NCI-H446 treated with DMSO at 0.1 percent for 48 hours (cell line): ENCODE data around the gene IRX4.
"Not testable (repeated sequence)": the region's sequence is repeated elsewhere in the genome, so short reads cannot be mapped to it uniquely, and the experiment has no call there.

Experiments used
- DNase-seq: peaks from one replicate; lab custom pipeline; 2025; lab: John Stamatoyannopoulos, UW

Gene IRX4

GRCh38 chr5:1856596-1857255 is 26.0 kb downstream of the IRX4 start:
- no peak for DNase-seq

DNA sequence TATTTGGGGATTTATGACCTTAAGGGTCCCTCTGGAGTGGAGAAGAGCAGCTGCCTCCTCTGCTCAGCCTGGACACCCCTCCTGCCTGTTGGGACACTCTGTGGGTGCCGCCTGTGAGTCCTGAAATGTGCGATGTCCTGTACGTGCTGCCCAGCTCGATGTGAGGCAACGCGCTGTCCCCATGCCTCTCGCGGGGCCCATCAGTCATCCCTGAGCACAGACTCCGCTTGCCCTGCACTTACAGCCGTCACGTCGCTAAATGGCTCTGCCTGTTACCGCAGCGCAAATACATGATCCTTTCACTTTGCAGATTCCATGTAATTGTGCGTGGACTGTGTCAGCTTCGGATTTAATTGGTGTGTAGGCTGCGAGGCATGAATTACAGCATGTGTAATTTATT is 27.1 kb downstream of the IRX4 start:
- DNase-seq: no peak

- DNase-seq: no peak
Measured at GRCh38 chr5:1855075-1855474, 27.6 kb downstream of the IRX4 start.

DNA sequence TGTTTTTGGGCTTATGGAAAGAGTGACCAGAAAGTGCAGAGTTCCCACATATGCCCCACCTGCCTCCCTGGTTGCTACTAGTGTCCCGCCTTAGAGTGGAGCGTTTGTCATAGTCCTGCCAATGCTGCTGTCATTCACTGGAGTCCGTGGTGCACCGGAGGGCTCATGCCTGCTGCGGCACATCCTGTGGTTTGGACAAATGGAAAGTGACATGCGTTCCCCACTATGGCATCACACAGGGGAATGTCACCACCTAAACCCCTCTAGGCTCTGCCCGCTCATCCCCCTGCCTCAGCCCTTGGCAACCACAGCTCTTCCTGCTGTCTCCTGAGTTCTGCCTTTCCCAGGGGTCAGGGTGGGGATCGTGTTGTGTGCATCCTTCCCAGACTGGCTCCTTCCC is 29.2 kb downstream of the IRX4 start:
- no peak for DNase-seq

- no peak for DNase-seq
Measured at GRCh38 chr5:1852324-1852947, 30.3 kb downstream of the IRX4 start.

GRCh38 chr5:1851290-1851934 is 31.3 kb downstream of the IRX4 start:
- DNase-seq: no peak

DNA sequence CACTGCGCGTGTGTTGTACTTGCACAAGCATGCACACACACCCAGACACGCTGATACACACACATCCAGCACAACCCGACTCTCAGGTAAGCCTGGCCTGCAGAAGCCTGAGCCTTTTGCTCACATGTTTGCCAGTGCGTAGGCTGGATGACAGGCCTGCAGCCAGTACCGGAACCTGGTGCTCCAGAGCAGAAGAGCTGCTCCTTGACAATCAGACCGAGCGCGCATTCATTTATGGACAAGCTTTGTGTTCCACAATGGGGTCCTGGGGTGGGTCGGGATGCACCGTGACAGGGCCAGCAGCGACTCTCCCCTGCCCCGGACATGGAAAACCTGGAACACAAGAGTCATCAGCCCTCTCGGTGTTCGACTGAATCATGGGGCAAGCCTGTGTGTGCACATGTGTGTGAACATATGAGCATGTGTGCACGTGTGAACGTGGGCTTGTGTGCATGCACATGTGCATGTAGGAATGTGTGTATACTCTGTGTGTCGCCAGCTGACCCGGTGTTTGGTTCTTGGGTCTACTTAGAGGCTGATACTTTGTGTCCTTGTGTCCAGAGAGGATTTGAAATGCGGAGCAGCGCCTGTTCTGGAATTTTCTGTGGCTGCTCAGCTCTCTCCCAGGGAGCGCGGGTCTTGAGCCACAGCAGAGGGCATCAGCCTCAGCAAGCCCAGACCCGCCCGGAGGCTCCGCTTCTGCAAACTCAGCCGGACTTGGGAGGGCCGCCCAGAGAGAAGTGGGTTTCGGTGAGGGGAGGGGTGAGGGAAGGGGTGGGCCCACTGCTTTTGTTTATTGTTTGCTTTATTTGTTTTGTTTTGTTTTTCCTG is 32.2 kb downstream of the IRX4 start:
- DNase-seq: no peak

DNA sequence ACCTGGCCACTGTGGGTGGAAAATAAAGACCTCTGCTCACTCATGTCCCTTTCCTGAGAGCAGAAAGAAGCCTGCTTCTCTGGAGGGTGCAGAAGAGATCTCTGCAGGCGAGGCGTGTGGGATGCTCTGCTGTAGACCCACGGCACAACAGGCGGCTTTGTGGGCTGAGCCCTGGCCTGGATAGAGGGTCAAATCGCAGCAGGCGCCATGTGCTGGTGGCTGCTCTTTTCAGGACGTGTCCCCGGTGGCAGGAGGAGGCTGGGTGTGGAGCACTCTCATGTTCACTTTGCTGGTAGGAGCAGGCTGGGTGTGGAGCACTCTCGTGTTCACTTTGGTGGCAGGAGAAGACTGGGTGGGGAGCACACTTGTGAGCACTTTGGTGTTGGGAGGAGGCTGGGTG is 35.1 kb downstream of the IRX4 start:
- DNase-seq: no peak

- DNase-seq: no peak
Measured at GRCh38 chr5:1847056-1847455, 35.7 kb downstream of the IRX4 start.

DNA sequence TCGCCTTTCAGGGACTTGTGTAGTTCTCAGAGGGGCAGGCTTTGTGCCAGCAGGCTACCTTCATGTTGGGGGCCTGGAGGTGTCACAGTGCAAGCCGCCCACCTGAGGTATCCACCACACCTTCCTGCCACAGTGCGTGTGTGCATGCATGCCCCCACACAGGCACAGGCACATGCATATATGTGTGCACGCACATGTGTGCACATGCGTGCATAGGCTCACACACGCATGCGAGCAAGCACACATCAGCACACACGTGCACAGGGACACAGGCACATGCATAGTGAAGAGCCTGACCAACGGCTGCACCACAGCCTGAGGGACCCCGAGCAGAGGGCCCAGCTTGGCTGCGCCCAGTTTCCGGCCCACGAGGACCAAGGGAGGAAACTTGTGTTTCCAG is 36.1 kb downstream of the IRX4 start:
- DNase-seq: no peak

DNA sequence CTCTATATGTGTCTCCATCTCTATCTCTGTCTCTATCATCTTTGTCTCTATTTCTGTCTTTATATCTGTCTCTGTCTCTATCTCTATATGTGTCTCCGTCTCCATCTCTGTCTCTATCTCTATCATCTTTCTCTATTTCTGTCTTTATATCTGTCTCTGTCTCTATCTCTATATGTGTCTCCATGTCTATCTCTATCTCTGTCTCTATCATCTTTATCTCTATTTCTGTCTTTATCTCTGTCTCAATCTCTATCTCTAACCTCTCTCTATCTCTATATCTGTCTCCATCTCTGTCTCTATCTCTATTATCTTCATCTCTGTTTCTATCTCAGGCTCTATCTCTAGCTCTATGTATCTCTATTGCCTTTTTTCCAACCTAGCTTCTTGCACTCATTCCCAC is 37.0 kb downstream of the IRX4 start:
- no peak for DNase-seq

DNA sequence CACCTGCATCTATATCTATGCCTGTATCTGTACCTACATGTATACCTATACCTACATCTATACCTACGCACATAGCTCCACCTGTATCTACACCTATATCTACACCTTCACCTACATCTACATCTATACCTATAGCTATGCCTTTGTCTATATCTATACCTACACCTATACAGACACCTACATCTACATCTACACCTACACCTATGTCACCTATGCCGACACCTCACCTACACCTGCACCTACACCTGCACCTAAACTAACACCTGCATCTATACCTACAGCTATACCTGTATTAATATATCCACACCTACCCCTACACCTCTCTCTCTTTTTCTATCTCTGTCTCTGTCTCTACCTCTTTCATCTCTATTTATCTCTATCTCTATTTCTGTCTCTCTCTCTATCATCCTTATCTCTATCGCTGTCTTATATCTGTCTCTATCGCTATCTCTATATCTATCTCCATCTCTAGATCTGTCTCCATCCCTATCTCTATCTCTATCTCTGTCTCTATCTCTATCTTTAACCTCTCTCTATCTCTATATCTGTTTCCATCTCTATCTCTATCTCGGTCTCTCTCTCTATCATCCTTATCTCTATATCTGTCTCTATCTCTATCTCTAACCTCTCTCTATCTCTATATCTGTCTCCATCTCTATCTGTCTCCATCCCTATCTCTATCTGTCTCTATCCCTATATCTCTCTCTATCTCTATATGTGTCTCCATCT is 37.9 kb downstream of the IRX4 start:
- no peak for DNase-seq

GRCh38 chr5:1843761-1844160 is 39.0 kb downstream of the IRX4 start:
- not testable (repeated sequence) for DNase-seq

GRCh38 chr5:1842004-1842819 is 40.5 kb downstream of the IRX4 start:
- no peak for DNase-seq

GRCh38 chr5:1840741-1841521 is 41.8 kb downstream of the IRX4 start:
- no peak for DNase-seq

GRCh38 chr5:1840071-1840547 is 42.6 kb downstream of the IRX4 start:
- no peak for DNase-seq

GRCh38 chr5:1838013-1838412 is 44.7 kb downstream of the IRX4 start:
- no peak for DNase-seq

GRCh38 chr5:1836891-1837880 is 45.5 kb downstream of the IRX4 start:
- DNase-seq: no peak
